B cell (primary cell): ENCODE data around the gene ABLIM3. TPM values are rescaled to one million over a fixed set of nuclear protein-coding genes. Genes with fewer than 3 reads are reported as not detected.

Experiments
- ATAC-seq: fragments of 200-7000 bp; cut with Tn5 transposase; one replicate; pipeline ENCODE4 v1.10.0; 2021; ENCODE audit warnings: low read depth, mild to moderate bottlenecking, moderate number of reproducible peaks, moderate library complexity
- CTCF ChIA-PET: fragments of 350-600 bp; sonication (Branson Sonifier 250); formaldehyde crosslinking; loops from one replicate; lab custom pipeline; 2021; ENCODE audit warnings: antibody characterized with exemption, inconsistent platforms; lab: Charles Lee
- POLR2A ChIA-PET: fragments of 350-600 bp; sonication (Branson Sonifier 250); formaldehyde crosslinking; loops from one replicate; lab custom pipeline; 2021; ENCODE audit warnings: antibody characterized with exemption; lab: Charles Lee
- DNase-seq: peaks from one replicate; pipeline ENCODE4 v3.0.0; 2013
- H2AFZ ChIP-seq: 2 replicates; pipeline ENCODE4 v1.6.1; 2012; ENCODE audit warnings: mild to moderate bottlenecking, low read depth, low read length; ENCODE audit not compliant: insufficient read depth, poor library complexity, severe bottlenecking
- H3K27ac ChIP-seq, 2 donors: 1 replicate in 1 of 2; 2 replicates in 1 of 2; pipeline ENCODE4 v1.5.1; 2012 to 2013; ENCODE audit warnings: low read length in 2 of 2, mild to moderate bottlenecking in 2 of 2, moderate library complexity in 1 of 2
- H3K27me3 ChIP-seq, 4 experiments: fragments of 200-600 bp in 1 of 4; sonication (generic) in 1 of 4; replicated peaks in 1 of 4; 1 replicate in 2 of 4; 2 replicates in 2 of 4; pipeline versions ENCODE4 v1.6.1 to v1.7.0; 2013 to 2016; ENCODE audit warnings: low read length in 3 of 4, mild to moderate bottlenecking in 2 of 4, mixed read lengths in 1 of 4, moderate library complexity in 1 of 4; ENCODE audit not compliant: insufficient read depth in 4 of 4, control insufficient read depth in 3 of 4; ENCODE audit errors: control extremely low read depth in 1 of 4
- H3K36me3 ChIP-seq, 2 experiments: replicated peaks in 1 of 2; 1 replicate in 1 of 2; 2 replicates in 1 of 2; pipeline versions ENCODE4 v1.6.1 to v1.7.1; 2013; ENCODE audit warnings: low read length in 1 of 2; ENCODE audit not compliant: insufficient read depth in 2 of 2, control insufficient read depth in 1 of 2; ENCODE audit errors: control extremely low read depth in 1 of 2, extremely low read depth in 1 of 2
- H3K4me1 ChIP-seq, 2 donors: fragments of 200-600 bp in 1 of 2; sonication (generic) in 1 of 2; 1 replicate in 1 of 2; 2 replicates in 1 of 2; pipeline versions ENCODE4 v1.5.1 to v1.6.1; 2013 to 2017; ENCODE audit warnings: low read length in 2 of 2; ENCODE audit not compliant: control insufficient read depth in 2 of 2, insufficient read depth in 2 of 2
- H3K4me2 ChIP-seq: replicated peaks from 2 replicates; pipeline ENCODE3; 2012; ENCODE audit warnings: mild to moderate bottlenecking, low read depth, low read length; ENCODE audit not compliant: poor library complexity, severe bottlenecking
- H3K4me3 ChIP-seq, 5 experiments: fragments of 200-600 bp in 1 of 5; sonication (generic) in 1 of 5; 1 replicate in 3 of 5; 2 replicates in 2 of 5; pipeline versions ENCODE4 v1.5.1 to v1.7.0; 2011 to 2016; ENCODE audit warnings: low read length in 4 of 5, mild to moderate bottlenecking in 4 of 5, low read depth in 2 of 5, control low read depth in 1 of 5, moderate library complexity in 1 of 5; ENCODE audit not compliant: insufficient read depth in 1 of 5; ENCODE audit errors: control extremely low read depth in 1 of 5, extremely low read depth in 1 of 5
- H3K79me2 ChIP-seq: fragments of 200-600 bp; sonication (generic); one replicate; pipeline ENCODE4 v1.6.0; 2016; ENCODE audit warnings: low read length; ENCODE audit not compliant: control insufficient read depth, insufficient read depth
- H3K9ac ChIP-seq: fragments of 200-600 bp; sonication (generic); 2 replicates; pipeline ENCODE4 v1.6.1; 2017; ENCODE audit warnings: mild to moderate bottlenecking, low read length, moderate library complexity
- H3K9me3 ChIP-seq, 3 donors: one replicate each; pipeline versions ENCODE4 v1.6.1 to v1.7.1; 2013; ENCODE audit warnings: low read length in 2 of 3; ENCODE audit not compliant: control insufficient read depth in 2 of 3, insufficient read depth in 1 of 3; ENCODE audit errors: control extremely low read depth in 1 of 3
- H4K20me1 ChIP-seq: 2 replicates; pipeline ENCODE4 v1.6.0; 2012; ENCODE audit warnings: mild to moderate bottlenecking, low read length; ENCODE audit not compliant: insufficient read depth, control insufficient read depth, poor library complexity, severe bottlenecking
- H3K27ac Mint-ChIP-seq: one replicate; pipeline ENCODE4 v1.8.0; 2021; ENCODE audit warnings: mixed read lengths
- H3K27me3 Mint-ChIP-seq: one replicate; pipeline ENCODE4 v1.8.0; 2021; ENCODE audit warnings: mixed read lengths
- H3K4me1 Mint-ChIP-seq: one replicate; pipeline ENCODE4 v1.8.0; 2021; ENCODE audit warnings: mixed read lengths
- H3K4me3 Mint-ChIP-seq: one replicate; pipeline ENCODE4 v1.8.0; 2021; ENCODE audit warnings: mixed read lengths
- H3K9me3 Mint-ChIP-seq: one replicate; pipeline ENCODE4 v1.8.0; 2022; ENCODE audit warnings: mixed read lengths; ENCODE audit not compliant: insufficient read depth
- EZH2 ChIP-seq: IDR thresholded peaks from 2 replicates; pipeline ENCODE4 v1.6.1; 2012; ENCODE audit warnings: borderline replicate concordance, low read depth, mild to moderate bottlenecking, moderate library complexity, low read length; ENCODE audit not compliant: insufficient read depth, poor library complexity, severe bottlenecking
- WGBS: methylation state at CpG from one replicate; pipeline ENCODE4 v1.1.5; 2013; ENCODE audit warnings: missing lambda C conversion rate; ENCODE audit not compliant: insufficient coverage; 5-methylcytosine and 5-hydroxymethylcytosine counted together
- intact Hi-C: fragments of 100-400 bp; cut with micrococcal nuclease; formaldehyde crosslinking; loops from one replicate; pipeline ENCODE4 v1.10.0; 2022
- polyA plus RNA-seq: library from polyadenylated mRNA; depleted of rRNA; stranded (reverse); fragments of >200 nt; gene quantifications from 2 replicates; pipeline ENCODE4 v1.2.3, GENCODE V29; 2012
- total RNA-seq, 2 donors: library from RNA; stranded (reverse); fragments of 120-200 nt in 1 of 2; gene quantifications; 1 replicate in 1 of 2; 2 replicates in 1 of 2; pipeline versions ENCODE4 v1.2.3 to v1.2.4, GENCODE V29; 2013 to 2022
- TF ChIP-seq, protein P1 (sequence below): fragments of 200-600 bp; IDR thresholded peaks from one replicate; pipeline ENCODE4 v1.8.0; 2022; ENCODE audit warnings: antibody characterized with exemption, mild to moderate bottlenecking

The ABLIM3 gene
- total and polyA plus RNA-seq, 2 donors (not counting 1 experiment from before 2014, with no cell fraction given) = not detected

DNA sequence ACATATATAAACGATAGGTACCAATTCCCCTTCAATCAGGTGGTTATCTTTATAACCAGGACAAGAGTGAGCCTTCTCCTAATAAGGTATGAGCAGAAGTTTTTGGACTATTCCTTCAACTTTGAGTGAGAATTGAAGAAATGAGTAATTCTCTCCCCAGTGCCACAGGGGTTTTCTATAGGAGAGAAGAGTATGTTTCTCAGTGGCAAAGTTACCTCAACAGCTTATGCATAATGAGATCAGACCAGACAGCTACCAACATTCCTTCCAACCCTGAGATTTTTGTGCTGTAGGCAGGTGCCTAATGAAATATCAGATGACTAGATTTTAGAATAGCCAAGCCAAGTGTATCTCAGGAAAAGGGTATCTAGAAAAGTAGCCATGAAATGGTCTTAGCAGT is 40.9 kb downstream of the ABLIM3 start:
- Mint-ChIP-seq H3K27me3 (peaks cover 47% of the 10 kb centered on the region), H3K4me3 (no peak overlapping the region), H3K27ac (no peak overlapping the region), H3K9me3 (no peaks in the 10 kb centered on the region), H3K4me1 (no peaks in the 10 kb centered on the region)
- Histone ChIP-seq H3K4me3 (no peak overlapping the region), H3K9ac (no peak overlapping the region), H2AFZ (no peak overlapping the region), H3K27me3 (peaks cover 0 to 7% (median 2%) of the 10 kb centered on the region in 4 experiments), H3K4me2 (no peak overlapping the region), H3K36me3 (no peaks in the 10 kb centered on the region), H3K27ac (no peak overlapping the region), H4K20me1 (no peaks in the 10 kb centered on the region), H3K9me3 (no peaks in the 10 kb centered on the region), H3K4me1 (no peaks in the 10 kb centered on the region), H3K79me2 (no peaks in the 10 kb centered on the region)
- no peak for DNase-seq
- no peak for ATAC-seq
- WGBS = no CpG with 5 or more reads among the region's 1 CpG
- intact Hi-C loops = no loop called here
- ChIA-PET POLR2A (no interaction called here), CTCF (no interaction called here)
- TF ChIP-seq EZH2 = no peak
- TF ChIP-seq, protein P1, sequence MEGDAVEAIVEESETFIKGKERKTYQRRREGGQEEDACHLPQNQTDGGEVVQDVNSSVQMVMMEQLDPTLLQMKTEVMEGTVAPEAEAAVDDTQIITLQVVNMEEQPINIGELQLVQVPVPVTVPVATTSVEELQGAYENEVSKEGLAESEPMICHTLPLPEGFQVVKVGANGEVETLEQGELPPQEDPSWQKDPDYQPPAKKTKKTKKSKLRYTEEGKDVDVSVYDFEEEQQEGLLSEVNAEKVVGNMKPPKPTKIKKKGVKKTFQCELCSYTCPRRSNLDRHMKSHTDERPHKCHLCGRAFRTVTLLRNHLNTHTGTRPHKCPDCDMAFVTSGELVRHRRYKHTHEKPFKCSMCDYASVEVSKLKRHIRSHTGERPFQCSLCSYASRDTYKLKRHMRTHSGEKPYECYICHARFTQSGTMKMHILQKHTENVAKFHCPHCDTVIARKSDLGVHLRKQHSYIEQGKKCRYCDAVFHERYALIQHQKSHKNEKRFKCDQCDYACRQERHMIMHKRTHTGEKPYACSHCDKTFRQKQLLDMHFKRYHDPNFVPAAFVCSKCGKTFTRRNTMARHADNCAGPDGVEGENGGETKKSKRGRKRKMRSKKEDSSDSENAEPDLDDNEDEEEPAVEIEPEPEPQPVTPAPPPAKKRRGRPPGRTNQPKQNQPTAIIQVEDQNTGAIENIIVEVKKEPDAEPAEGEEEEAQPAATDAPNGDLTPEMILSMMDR = no peak

DNA sequence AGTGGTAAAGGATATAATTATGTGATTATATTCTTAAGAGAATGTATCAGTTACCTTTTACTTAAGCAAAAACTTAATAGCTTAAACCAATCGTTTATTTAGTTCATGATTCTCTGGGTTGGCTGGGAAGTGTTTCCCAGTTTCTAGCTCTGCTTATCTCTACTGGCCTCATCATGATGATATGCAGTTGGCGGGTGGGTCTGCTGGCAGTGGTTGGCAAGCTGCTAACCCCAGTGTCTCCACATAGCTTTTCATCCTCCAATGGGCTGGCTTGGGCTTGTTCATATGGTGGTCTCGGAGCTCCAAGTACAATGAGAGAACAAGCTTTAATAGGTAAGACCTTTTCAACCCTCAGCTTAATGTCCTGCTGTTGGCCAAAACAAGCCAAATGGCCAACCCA is 43.8 kb downstream of the ABLIM3 start:
- no peaks in the 10 kb centered on the region for H3K36me3 ChIP-seq
- H3K4me2 ChIP-seq = no peak overlapping the region
- peaks cover 0 to 7% (median 2%) of the 10 kb centered on the region in 4 experiments for H3K27me3 ChIP-seq
- no peak overlapping the region for H3K27ac ChIP-seq
- ChIA-PET CTCF (no interaction called here), POLR2A (no interaction called here)
- H3K79me2 ChIP-seq = no peaks in the 10 kb centered on the region
- DNase-seq (no peak), ATAC-seq (no peak)
- no peaks in the 10 kb centered on the region for H3K4me1 ChIP-seq
- Mint-ChIP-seq H3K27ac (no peak overlapping the region), H3K27me3 (peaks cover 42% of the 10 kb centered on the region), H3K4me1 (no peaks in the 10 kb centered on the region), H3K9me3 (no peaks in the 10 kb centered on the region), H3K4me3 (no peak overlapping the region)
- H2AFZ ChIP-seq = no peak overlapping the region
- intact Hi-C loops = no loop called here
- no peaks in the 10 kb centered on the region for H4K20me1 ChIP-seq
- H3K9ac ChIP-seq = no peak overlapping the region
- TF ChIP-seq EZH2 = no peak
- TF ChIP-seq, protein P1 = no peak
- 90% methylated on average over 2 of the region's 3 CpGs for WGBS
- H3K4me3 ChIP-seq = no peak overlapping the region
- no peaks in the 10 kb centered on the region for H3K9me3 ChIP-seq
